WTC11 (cell line): ENCODE results near the gene GMEB2.

Experiments
- CREB1 ChIP-seq: sonication (generic); formaldehyde crosslinking; IDR thresholded peaks from 2 replicates; pipeline ENCODE4 v1.8.0; 2023; ENCODE audit warnings: mild to moderate bottlenecking, missing genetic modification reagents
- EMX1 ChIP-seq: fragments of 250-450 bp; sonication (Bioruptor Pico); IDR thresholded peaks from 2 replicates; pipeline ENCODE4 v1.8.0; 2021; ENCODE audit warnings: mild to moderate bottlenecking
- JUN ChIP-seq: sonication (generic); formaldehyde crosslinking; IDR thresholded peaks from 2 replicates; pipeline ENCODE4 v1.8.0; 2023; ENCODE audit warnings: mild to moderate bottlenecking, missing genetic modification reagents
- NFATC4 ChIP-seq: fragments of 250-450 bp; sonication (Bioruptor Pico); IDR thresholded peaks from 2 replicates; pipeline ENCODE4 v1.9.0; 2021; ENCODE audit warnings: mild to moderate bottlenecking
- NR3C1 ChIP-seq: sonication (generic); formaldehyde crosslinking; conservative IDR thresholded peaks from 2 replicates; pipeline ENCODE4 v1.8.1; 2023; ENCODE audit warnings: low read depth, mild to moderate bottlenecking, missing genetic modification reagents
- TEAD4 ChIP-seq: sonication (generic); formaldehyde crosslinking; IDR thresholded peaks from 2 replicates; pipeline ENCODE4 v1.8.0; 2022; ENCODE audit warnings: mild to moderate bottlenecking, missing genetic modification reagents
- USF1 ChIP-seq: sonication (generic); formaldehyde crosslinking; IDR thresholded peaks from 2 replicates; pipeline ENCODE4 v1.8.0; 2022; ENCODE audit warnings: mild to moderate bottlenecking, missing genetic modification reagents
- ZNF396 ChIP-seq: fragments of 250-450 bp; sonication (Bioruptor Pico); IDR thresholded peaks from 2 replicates; pipeline ENCODE4 v1.8.0; 2021; ENCODE audit warnings: mild to moderate bottlenecking, moderate library complexity, borderline replicate concordance
- ZNF512 ChIP-seq: sonication (generic); formaldehyde crosslinking; IDR thresholded peaks from 2 replicates; pipeline ENCODE4 v1.8.1; 2022; ENCODE audit warnings: missing genetic modification reagents, borderline replicate concordance
- TF ChIP-seq, protein P1 (sequence below): fragments of 200-600 bp; IDR thresholded peaks from 2 replicates; pipeline ENCODE4 v1.8.0; 2022; ENCODE audit warnings: antibody characterized with exemption
- TF ChIP-seq, protein P2 (sequence below): sonication (generic); formaldehyde crosslinking; IDR thresholded peaks from 2 replicates; pipeline ENCODE4 v1.8.1; 2023; ENCODE audit warnings: mild to moderate bottlenecking, missing genetic modification reagents, moderate library complexity
- TF ChIP-seq, protein P3 (sequence below): sonication (generic); formaldehyde crosslinking; IDR thresholded peaks from 2 replicates; pipeline ENCODE4 v1.8.0; 2022; ENCODE audit warnings: mild to moderate bottlenecking, missing genetic modification reagents

GRCh38 chr20:63541371-63541770, 85.5 kb downstream of the GMEB2 start:
- no peak for TF ChIP-seq EMX1 (CRISPR knock-in tag)
- TF ChIP-seq, protein P1, sequence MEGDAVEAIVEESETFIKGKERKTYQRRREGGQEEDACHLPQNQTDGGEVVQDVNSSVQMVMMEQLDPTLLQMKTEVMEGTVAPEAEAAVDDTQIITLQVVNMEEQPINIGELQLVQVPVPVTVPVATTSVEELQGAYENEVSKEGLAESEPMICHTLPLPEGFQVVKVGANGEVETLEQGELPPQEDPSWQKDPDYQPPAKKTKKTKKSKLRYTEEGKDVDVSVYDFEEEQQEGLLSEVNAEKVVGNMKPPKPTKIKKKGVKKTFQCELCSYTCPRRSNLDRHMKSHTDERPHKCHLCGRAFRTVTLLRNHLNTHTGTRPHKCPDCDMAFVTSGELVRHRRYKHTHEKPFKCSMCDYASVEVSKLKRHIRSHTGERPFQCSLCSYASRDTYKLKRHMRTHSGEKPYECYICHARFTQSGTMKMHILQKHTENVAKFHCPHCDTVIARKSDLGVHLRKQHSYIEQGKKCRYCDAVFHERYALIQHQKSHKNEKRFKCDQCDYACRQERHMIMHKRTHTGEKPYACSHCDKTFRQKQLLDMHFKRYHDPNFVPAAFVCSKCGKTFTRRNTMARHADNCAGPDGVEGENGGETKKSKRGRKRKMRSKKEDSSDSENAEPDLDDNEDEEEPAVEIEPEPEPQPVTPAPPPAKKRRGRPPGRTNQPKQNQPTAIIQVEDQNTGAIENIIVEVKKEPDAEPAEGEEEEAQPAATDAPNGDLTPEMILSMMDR: no peak
- no peak for TF ChIP-seq JUN (CRISPR knock-in tag)
- TF ChIP-seq, protein P2, sequence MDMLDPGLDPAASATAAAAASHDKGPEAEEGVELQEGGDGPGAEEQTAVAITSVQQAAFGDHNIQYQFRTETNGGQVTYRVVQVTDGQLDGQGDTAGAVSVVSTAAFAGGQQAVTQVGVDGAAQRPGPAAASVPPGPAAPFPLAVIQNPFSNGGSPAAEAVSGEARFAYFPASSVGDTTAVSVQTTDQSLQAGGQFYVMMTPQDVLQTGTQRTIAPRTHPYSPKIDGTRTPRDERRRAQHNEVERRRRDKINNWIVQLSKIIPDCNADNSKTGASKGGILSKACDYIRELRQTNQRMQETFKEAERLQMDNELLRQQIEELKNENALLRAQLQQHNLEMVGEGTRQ (CRISPR knock-in tag): no peak
- TF ChIP-seq NFATC4: no peak
- TF ChIP-seq CREB1: no peak
- no peak for TF ChIP-seq ZNF512 (CRISPR knock-in tag)
- TF ChIP-seq TEAD4 (CRISPR knock-in tag): no peak
- no peak for TF ChIP-seq NR3C1
- TF ChIP-seq USF1 (CRISPR knock-in tag): no peak
- TF ChIP-seq ZNF396 (CRISPR knock-in tag): no peak
- TF ChIP-seq, protein P3, sequence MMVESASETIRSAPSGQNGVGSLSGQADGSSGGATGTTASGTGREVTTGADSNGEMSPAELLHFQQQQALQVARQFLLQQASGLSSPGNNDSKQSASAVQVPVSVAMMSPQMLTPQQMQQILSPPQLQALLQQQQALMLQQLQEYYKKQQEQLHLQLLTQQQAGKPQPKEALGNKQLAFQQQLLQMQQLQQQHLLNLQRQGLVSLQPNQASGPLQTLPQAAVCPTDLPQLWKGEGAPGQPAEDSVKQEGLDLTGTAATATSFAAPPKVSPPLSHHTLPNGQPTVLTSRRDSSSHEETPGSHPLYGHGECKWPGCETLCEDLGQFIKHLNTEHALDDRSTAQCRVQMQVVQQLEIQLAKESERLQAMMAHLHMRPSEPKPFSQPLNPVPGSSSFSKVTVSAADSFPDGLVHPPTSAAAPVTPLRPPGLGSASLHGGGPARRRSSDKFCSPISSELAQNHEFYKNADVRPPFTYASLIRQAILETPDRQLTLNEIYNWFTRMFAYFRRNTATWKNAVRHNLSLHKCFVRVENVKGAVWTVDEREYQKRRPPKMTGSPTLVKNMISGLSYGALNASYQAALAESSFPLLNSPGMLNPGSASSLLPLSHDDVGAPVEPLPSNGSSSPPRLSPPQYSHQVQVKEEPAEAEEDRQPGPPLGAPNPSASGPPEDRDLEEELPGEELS (CRISPR knock-in tag): no peak
